IMR-90 (cell line): Measurements from ENCODE around the gene COL24A1. TPM values are rescaled to one million over a fixed set of nuclear protein-coding genes. Genes with fewer than 3 reads are reported as not detected.

Experiments
- ATAC-seq: fragments of 200-7000 bp; cut with Tn5 transposase; 2 replicates; pipeline ENCODE4 v1.9.1; 2020; ENCODE audit warnings: low read depth, mild to moderate bottlenecking, moderate library complexity
- BruUV-seq: library from RNA; stranded (reverse); fragments of 400-500 nt; replicated peaks from 2 replicates; lab custom pipeline; 2021; lab: Mats Ljungman, UMichigan
- CTCF ChIA-PET: fragments of 300-600 bp; formaldehyde crosslinking; extraction: SDS; loops from one replicate; lab custom pipeline; 2021; ENCODE audit warnings: antibody characterized with exemption; lab: Yijun Ruan, JAX
- POLR2A ChIA-PET: fragments of 300-600 bp; sonication (Branson Sonifier 250); formaldehyde crosslinking; loops from one replicate; lab custom pipeline; 2022; ENCODE audit warnings: antibody characterized with exemption; ENCODE audit not compliant: unreplicated experiment; lab: Charles Lee
- DNase-seq: peaks from one replicate; pipeline ENCODE4 v3.0.0; 2013
- H2AFZ ChIP-seq: replicated peaks from 2 replicates; pipeline ENCODE3; 2013; ENCODE audit warnings: low read length, mild to moderate bottlenecking; ENCODE audit not compliant: poor library complexity
- H2AK5ac ChIP-seq: 2 replicates; pipeline ENCODE4 v1.6.1; 2013; ENCODE audit warnings: low read depth, low read length, inconsistent platforms
- H2AK9ac ChIP-seq: replicated peaks from 2 replicates; pipeline ENCODE3; 2013; ENCODE audit warnings: mild to moderate bottlenecking, low read depth, low read length, moderate library complexity; ENCODE audit not compliant: poor library complexity
- H2BK120ac ChIP-seq: 2 replicates; pipeline ENCODE4 v1.6.1; 2013; ENCODE audit warnings: low read depth, low read length, inconsistent platforms
- H2BK15ac ChIP-seq: 3 replicates; pipeline ENCODE4 v1.6.1; 2013; ENCODE audit warnings: low read depth, low read length, inconsistent platforms
- H2BK20ac ChIP-seq: 2 replicates; pipeline ENCODE4 v1.6.1; 2013; ENCODE audit warnings: low read depth, mild to moderate bottlenecking, inconsistent platforms, low read length, moderate library complexity
- H2BK5ac ChIP-seq: 2 replicates; pipeline ENCODE4 v1.6.1; 2013; ENCODE audit warnings: mild to moderate bottlenecking, low read depth, low read length, inconsistent platforms; ENCODE audit not compliant: poor library complexity, severe bottlenecking
- H3K14ac ChIP-seq: replicated peaks from 2 replicates; pipeline ENCODE4 v1.6.1; 2013; ENCODE audit warnings: low read depth, low read length, inconsistent platforms
- H3K18ac ChIP-seq: 2 replicates; pipeline ENCODE4 v1.6.1; 2013; ENCODE audit warnings: low read depth, low read length, control low read depth
- H3K23ac ChIP-seq: 2 replicates; pipeline ENCODE4 v1.6.1; 2013; ENCODE audit warnings: low read depth, low read length, inconsistent platforms
- H3K27ac ChIP-seq: 2 replicates; pipeline ENCODE4 v1.5.1; 2013; ENCODE audit warnings: mild to moderate bottlenecking, control low read depth, low read length; ENCODE audit not compliant: insufficient read depth
- H3K27me3 ChIP-seq: 2 replicates; pipeline ENCODE4 v1.6.1; 2013; ENCODE audit warnings: low read length; ENCODE audit not compliant: control insufficient read depth, insufficient read depth
- H3K36me3 ChIP-seq: 2 replicates; pipeline ENCODE4 v1.6.1; 2013; ENCODE audit warnings: low read length, mixed read lengths; ENCODE audit not compliant: control insufficient read depth, insufficient read depth
- H3K4ac ChIP-seq: 2 replicates; pipeline ENCODE4 v1.6.1; 2013; ENCODE audit warnings: low read depth, low read length, inconsistent platforms
- H3K4me1 ChIP-seq: 2 replicates; pipeline ENCODE4 v1.6.1; 2013; ENCODE audit warnings: low read length, mixed read lengths; ENCODE audit not compliant: control insufficient read depth, insufficient read depth
- H3K4me2 ChIP-seq: 2 replicates; pipeline ENCODE4 v1.6.1; 2013; ENCODE audit warnings: low read depth, mild to moderate bottlenecking, control low read depth, low read length, moderate library complexity
- H3K4me3 ChIP-seq: 2 replicates; pipeline ENCODE4 v1.5.1; 2013; ENCODE audit warnings: low read depth, mild to moderate bottlenecking, control low read depth, low read length, moderate library complexity; ENCODE audit not compliant: insufficient read depth
- H3K56ac ChIP-seq: 2 replicates; pipeline ENCODE4 v1.6.1; 2013; ENCODE audit warnings: low read length, inconsistent platforms; ENCODE audit not compliant: insufficient read depth; ENCODE audit errors: extremely low read depth
- H3K79me1 ChIP-seq, 2 experiments: 2 replicates each; pipeline ENCODE4 v1.6.1; 2013; ENCODE audit warnings: low read length in 2 of 2, inconsistent platforms in 1 of 2, low read depth in 1 of 2
- H3K9ac ChIP-seq: 2 replicates; pipeline ENCODE4 v1.6.1; 2013; ENCODE audit warnings: low read depth, low read length, control low read depth
- H3K9me1 ChIP-seq: 2 replicates; pipeline ENCODE4 v1.6.1; 2013; ENCODE audit warnings: low read length, inconsistent platforms; ENCODE audit not compliant: insufficient read depth
- H3K9me3 ChIP-seq: 2 replicates; pipeline ENCODE4 v1.6.1; 2013; ENCODE audit warnings: low read length; ENCODE audit not compliant: control insufficient read depth, insufficient read depth
- H4K20me1 ChIP-seq: 2 replicates; pipeline ENCODE4 v1.6.1; 2013; ENCODE audit warnings: low read length, inconsistent platforms; ENCODE audit not compliant: insufficient read depth
- H4K5ac ChIP-seq: 2 replicates; pipeline ENCODE4 v1.6.1; 2013; ENCODE audit warnings: mild to moderate bottlenecking, low read depth, low read length, control low read depth
- H4K8ac ChIP-seq, 2 experiments: 2 replicates each; pipeline ENCODE4 v1.6.1; 2013; ENCODE audit warnings: low read depth in 2 of 2, low read length in 2 of 2, control low read depth in 1 of 2, inconsistent platforms in 1 of 2
- H4K91ac ChIP-seq: 2 replicates; pipeline ENCODE4 v1.6.1; 2013; ENCODE audit warnings: low read depth, low read length, inconsistent platforms; ENCODE audit not compliant: insufficient read depth
- CEBPB ChIP-seq: IDR thresholded peaks from 2 replicates; pipeline ENCODE4 v1.6.1; 2012; ENCODE audit warnings: low read depth, low read length, improper control_type of control experiment
- MXI1 ChIP-seq: IDR thresholded peaks from 2 replicates; pipeline ENCODE4 v1.6.1; 2012; ENCODE audit warnings: low read depth, mild to moderate bottlenecking, low read length, moderate library complexity, borderline replicate concordance
- WGBS, 2 experiments: methylation state at CpG; one replicate each; pipeline versions ENCODE4 v1.1.5 to v1.1.7; 2013; ENCODE audit warnings: missing lambda C conversion rate in 2 of 2; ENCODE audit not compliant: insufficient read length in 1 of 2; ENCODE audit errors: extremely low coverage in 2 of 2; 5-methylcytosine and 5-hydroxymethylcytosine counted together
- dilution Hi-C: fragments of 300-500 bp; cut with HindIII; formaldehyde crosslinking; loops from one replicate; pipeline ENCODE4 v1.14.3; 2018; ENCODE audit warnings: low sequenced_read_pairs; ENCODE audit not compliant: unreplicated experiment
- in situ Hi-C: fragments of 300-500 bp; cut with MboI; formaldehyde crosslinking; loops from 3 replicates; pipeline ENCODE4 v1.14.3; 2019; ENCODE audit warnings: low sequenced_read_pairs, inconsistent platforms, mixed read lengths
- intact Hi-C: fragments of 100-400 bp; cut with micrococcal nuclease; formaldehyde crosslinking; loops from 2 replicates; pipeline ENCODE4 v1.10.0; 2022
- polyA plus RNA-seq, 3 experiments: library from polyadenylated mRNA; depleted of rRNA; stranded (reverse); fragments of >200 nt; gene quantifications; 2 replicates each; pipeline ENCODE4 v1.2.3, GENCODE V29; 2012; ENCODE audit warnings: low replicate concordance in 1 of 3
- total RNA-seq: library from RNA; depleted of rRNA; stranded (reverse); fragments of >200 nt; gene quantifications from 2 replicates; pipeline ENCODE4 v1.2.3, GENCODE V29; 2012

The COL24A1 gene
- total and polyA plus RNA-seq, 2 of the 4 experiments (the other 2 are of a cell fraction), result 1.4 to 2.2 TPM

- H2AK5ac ChIP-seq, result no peak overlapping the region
Measured at GRCh38 chr1:85940656-85941306, 215.8 kb downstream of the COL24A1 start.

More at GRCh38 chr1:85940656-85941306, 215.8 kb downstream of the COL24A1 start:
- Histone ChIP-seq H3K9ac (no peak overlapping the region), H3K14ac (no peak overlapping the region), H3K9me3 (no peaks in the 10 kb centered on the region), H3K36me3 (no peaks in the 10 kb centered on the region), H2BK5ac (peak overlapping the region; percentile 34), H3K27me3 (no peaks in the 10 kb centered on the region), H2AFZ (no peak overlapping the region), H3K4ac (no peak overlapping the region), H3K4me2 (peak overlapping the region; percentile 48; the same call in 1 of the 2 replicates), H2BK15ac (no peak overlapping the region), H3K9me1 (no peaks in the 10 kb centered on the region), H3K56ac (no peak overlapping the region), H4K20me1 (no peaks in the 10 kb centered on the region), H2BK120ac (no peak overlapping the region), H3K4me1 (no peaks in the 10 kb centered on the region; the same call in 1 of the 2 replicates), H2AK9ac (no peak overlapping the region), H3K18ac (peak overlapping the region; percentile 64; the same call in 1 of the 2 replicates), H4K91ac (no peak overlapping the region), H3K79me1 (no peaks in the 10 kb centered on the region), H3K27ac (peak overlapping the region; percentile 40; the same call in 1 of the 2 replicates), H3K4me3 (no peak overlapping the region), H4K5ac (no peak overlapping the region), H4K8ac (no peak overlapping the region), H2BK20ac (no peak overlapping the region), H3K23ac (no peak overlapping the region)
- intact Hi-C loops, result no loop called here
- dilution Hi-C loops, result no loop called here
- TF ChIP-seq CEBPB, result peak; percentile 48; the same call in 1 of the 2 replicates
- no peak for TF ChIP-seq MXI1
- ChIA-PET POLR2A (no interaction called here), CTCF (no interaction called here)
- no TSS peak for BruUV-seq
- in situ Hi-C loops, result no loop called here
- no CpG with 5 or more reads among the region's 2 CpGs for whole genome bisulfite sequencing, 2 experiments
- peak; percentile 91 for ATAC-seq
- DNase-seq, result peak; percentile 59
